Amniotic stem cell (primary cell): Measurements from ENCODE around the gene JAKMIP1.

ENCODE experiments used
- DNase-seq: peaks from one replicate; lab custom pipeline; 2025; lab: John Stamatoyannopoulos, UW

JAKMIP1 gene

DNA sequence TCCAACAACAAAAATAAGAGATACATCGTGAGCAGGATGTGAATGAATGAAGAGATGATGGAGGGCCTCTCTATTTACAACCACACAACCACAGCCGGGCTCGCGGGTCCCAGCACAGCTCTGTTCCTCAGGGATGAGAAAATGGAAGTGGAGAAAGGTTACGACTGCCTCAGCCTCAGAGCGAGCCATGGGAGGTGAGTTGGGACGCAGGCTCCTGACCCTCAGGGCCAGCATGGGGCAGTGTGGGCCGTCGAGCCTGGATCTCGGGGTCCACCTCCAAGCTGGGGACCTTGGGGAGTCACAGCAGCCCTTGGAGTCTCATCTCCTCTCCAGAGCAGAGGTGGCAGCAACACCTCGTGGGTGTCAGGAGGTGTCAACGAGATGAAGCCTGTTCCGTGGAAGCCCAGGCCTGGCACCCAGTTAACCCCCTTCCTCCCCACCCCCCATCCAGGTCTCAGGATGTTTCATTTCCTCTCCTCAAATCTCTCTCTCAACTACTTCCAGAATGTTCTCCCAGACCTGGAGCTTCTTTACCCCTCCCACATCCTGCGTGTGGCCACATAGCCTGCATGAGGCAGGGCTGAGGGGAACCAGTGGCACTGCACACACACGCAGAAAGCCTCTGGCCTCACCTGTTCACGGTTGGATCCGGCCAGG is 208.1 kb downstream of the JAKMIP1 start:
- no peak for DNase-seq

DNA sequence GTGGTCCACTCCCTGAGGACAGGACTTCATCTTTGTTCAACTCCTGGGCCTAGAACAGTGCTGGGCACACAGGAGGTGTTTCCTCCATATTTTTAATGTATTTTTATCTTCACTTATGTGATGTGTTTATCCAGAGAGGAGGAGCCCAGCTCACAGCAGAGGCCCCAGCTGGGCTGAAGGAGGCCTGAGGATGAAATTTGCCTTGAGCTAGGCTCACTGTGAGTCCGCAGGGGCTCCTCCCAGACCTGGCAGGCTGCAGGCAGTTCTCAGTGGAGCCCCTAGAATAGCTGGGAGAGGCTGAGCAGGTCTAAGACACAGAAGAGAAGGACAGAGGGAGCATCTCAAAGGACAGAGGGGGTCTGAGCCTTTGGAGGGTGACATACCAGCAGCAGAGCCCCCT is 208.9 kb downstream of the JAKMIP1 start:
- DNase-seq: no peak

DNA sequence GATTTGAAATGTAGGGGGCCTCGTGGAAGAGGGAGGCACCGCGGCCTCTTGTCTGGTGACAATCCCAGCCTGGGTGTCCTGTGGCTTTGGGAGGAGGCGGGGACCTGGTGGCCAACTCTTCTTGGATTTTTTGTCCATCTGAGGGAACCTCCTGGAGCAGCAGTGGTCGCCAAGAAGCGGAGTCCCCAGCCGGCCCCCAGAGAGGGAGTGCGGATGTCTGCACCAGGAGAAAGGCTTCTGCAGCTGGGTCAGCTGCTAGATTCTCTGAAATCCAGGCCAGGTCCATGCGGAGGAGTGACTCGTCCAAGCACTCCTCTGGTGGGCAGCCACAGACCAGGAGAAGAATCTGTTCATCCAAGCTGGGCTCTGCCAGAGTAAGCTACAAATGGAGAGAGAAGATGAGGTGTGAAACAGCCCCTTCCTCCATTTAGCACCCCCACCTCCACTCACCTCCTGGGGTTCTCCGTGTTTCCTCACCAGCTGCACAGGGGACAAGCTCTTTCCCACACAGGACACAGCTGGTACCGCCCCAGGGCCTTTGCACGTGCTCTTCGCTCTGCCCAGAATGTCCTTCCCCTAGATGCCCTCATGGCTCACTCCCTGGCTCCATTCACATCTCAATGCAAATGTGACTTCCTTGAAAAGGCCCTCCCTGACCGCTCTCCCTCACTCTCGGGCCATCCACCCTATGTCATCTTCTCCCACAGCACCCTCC is 209.7 kb downstream of the JAKMIP1 start:
- DNase-seq: no peak

- DNase-seq: no peak
These were observed 210.8 kb downstream of the JAKMIP1 start for GRCh38 chr4:5989236-5990225.

- no peak for DNase-seq
These were observed 212.1 kb downstream of the JAKMIP1 start for GRCh38 chr4:5988086-5988845.

DNA sequence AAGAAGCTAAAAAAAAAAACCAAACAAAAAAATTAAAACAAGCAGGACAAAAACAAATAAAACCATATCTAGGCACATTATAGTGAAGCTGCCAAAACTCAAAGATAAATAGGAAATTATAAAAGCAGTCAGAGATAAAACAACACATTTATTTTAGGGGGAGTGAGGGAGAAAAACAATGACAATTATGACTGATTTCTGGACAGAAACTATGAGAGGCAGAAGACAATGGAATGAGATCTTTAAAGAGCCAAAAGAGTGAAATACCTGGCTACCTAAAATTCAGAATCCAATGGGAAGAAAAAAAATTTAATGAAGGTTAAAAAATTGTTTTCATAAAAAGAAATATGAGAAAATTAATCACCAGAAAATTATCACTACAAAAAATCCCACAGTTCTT is 215.5 kb downstream of the JAKMIP1 start:
- no peak for DNase-seq

- DNase-seq: no peak
These were observed 218.0 kb downstream of the JAKMIP1 start for GRCh38 chr4:5982156-5982973.

GRCh38 chr4:5980436-5981155 is 219.8 kb downstream of the JAKMIP1 start:
- no peak for DNase-seq

- DNase-seq: no peak
These were observed 220.4 kb downstream of the JAKMIP1 start for GRCh38 chr4:5979981-5980380.

- no peak for DNase-seq
These were observed 223.4 kb downstream of the JAKMIP1 start for GRCh38 chr4:5976921-5977320.

DNA sequence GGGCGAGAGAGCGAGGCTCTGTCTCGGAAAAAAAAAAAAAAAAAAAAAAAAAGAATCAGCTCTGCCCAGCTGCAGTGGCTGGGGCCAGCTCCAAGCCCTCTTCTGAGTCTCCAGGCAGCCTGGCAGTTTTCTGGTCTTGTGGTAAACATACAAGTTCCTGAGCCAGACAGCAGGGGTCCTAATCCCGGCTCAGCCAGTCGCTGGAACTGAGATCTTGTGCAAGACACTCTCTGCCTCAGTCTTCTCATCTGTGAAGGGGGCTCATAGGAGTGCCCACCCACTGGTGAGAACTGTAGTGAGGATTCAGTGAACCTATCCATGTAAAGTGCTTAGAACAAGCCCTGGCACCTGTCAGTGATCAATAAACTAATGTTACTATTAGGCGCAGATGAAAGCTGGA is 223.9 kb downstream of the JAKMIP1 start:
- DNase-seq: no peak
